ENCODE results near the gene MYOD1. TPM values are rescaled to one million over a fixed set of nuclear protein-coding genes. Genes with fewer than 3 reads are reported as not detected.

The MYOD1 gene
- total and polyA plus RNA-seq, 2 of the 4 experiments (the other 2 are of a cell fraction): not detected

GRCh38 chr11:17730137-17730536, 10.8 kb downstream of the MYOD1 start (continued):
- no peak for TF ChIP-seq ELK1 (IDR thresholded peaks at IDR 0.05; ENCODE audit: borderline replicate concordance, low read depth, low read length)

GRCh38 chr11:17730608-17731462, 11.5 kb downstream of the MYOD1 start:
- peak; percentile 66 for DNase-seq
- no peaks in the 10 kb centered on the region for H3K9me3 ChIP-seq (ENCODE audit: control insufficient read depth, insufficient read depth, low read length)
- no peaks in the 10 kb centered on the region for H3K36me3 ChIP-seq (ENCODE audit: control insufficient read depth, insufficient read depth, low read length)
- H2AFZ ChIP-seq (replicated peaks; ENCODE audit: low read length, poor library complexity): peak overlapping the region; percentile 49
- H3K23ac ChIP-seq (ENCODE audit: low read depth, low read length): no peak overlapping the region
- peak; percentile 77 for ATAC-seq (ENCODE audit: low read depth)
- no peak overlapping the region for H2BK120ac ChIP-seq (ENCODE audit: low read depth, low read length)
- intact Hi-C loops (cut with micrococcal nuclease): loop anchor here (1.0 to 10.0 kb wide), 7 partner anchors 91 to 594 kb away; partner anchors contain the start of genes GTF2H1, HPS5 and SAAL1
- H3K4me1 ChIP-seq (ENCODE audit: control insufficient read depth, insufficient read depth, low read length): no peaks in the 10 kb centered on the region
- CTCF ChIA-PET: interaction anchor here (0.5 to 8.0 kb wide), 28 partner anchors 8 to 293 kb away, joined by 3 to 158 read pairs (median 3); partner anchors contain the start of gene MYOD1
- H3K4me3 ChIP-seq (ENCODE audit: insufficient read depth, low read depth, low read length): no peak overlapping the region
- no peak overlapping the region for H4K91ac ChIP-seq (ENCODE audit: insufficient read depth, low read depth, low read length)
- H3K79me1 ChIP-seq (ENCODE audit: low read depth in 1 of 2, low read length in 2 of 2): no peaks in the 10 kb centered on the region
- H3K9ac ChIP-seq (ENCODE audit: low read depth, low read length): no peak overlapping the region
- H3K9me1 ChIP-seq (ENCODE audit: insufficient read depth, low read length): no peaks in the 10 kb centered on the region
- H3K27ac ChIP-seq (ENCODE audit: insufficient read depth, low read length): no peak overlapping the region
- no peak overlapping the region for H2BK15ac ChIP-seq (ENCODE audit: low read depth, low read length)
- peaks cover 32% of the 10 kb centered on the region for H3K27me3 ChIP-seq (ENCODE audit: control insufficient read depth, insufficient read depth, low read length)
- dilution Hi-C loops (cut with HindIII; ENCODE audit: low sequenced_read_pairs, unreplicated experiment): loop anchor here (25.0 kb wide), 1 partner anchor 256 kb away; no protein-coding TSS in a partner anchor
- 47% methylated on average over 3 of the region's 9 CpGs; no CpG with 5 or more reads in 1 of the 2 experiments for WGBS, 2 experiments (ENCODE audit: extremely low coverage in 2 of 2, insufficient read length in 1 of 2)
- H2AK9ac ChIP-seq (replicated peaks; ENCODE audit: low read depth, low read length, poor library complexity): peak overlapping the region; percentile 46
- H4K8ac ChIP-seq (ENCODE audit: low read depth in 2 of 2, low read length in 2 of 2): no peak overlapping the region
- H2BK5ac ChIP-seq (ENCODE audit: low read depth, low read length, poor library complexity, severe bottlenecking): no peak overlapping the region
- H2AK5ac ChIP-seq (ENCODE audit: low read depth, low read length): no peak overlapping the region
- no peak overlapping the region for H3K14ac ChIP-seq (replicated peaks; ENCODE audit: low read depth, low read length)
- no TSS peak for BruUV-seq (replicated peaks)
- H3K4me2 ChIP-seq (ENCODE audit: low read depth, low read length): no peak overlapping the region
- in situ Hi-C loops (cut with MboI; ENCODE audit: low sequenced_read_pairs): loop anchor here (5.0 kb wide), 1 partner anchor 246 kb away; no protein-coding TSS in a partner anchor
- no peak overlapping the region for H3K18ac ChIP-seq (ENCODE audit: low read depth, low read length)
- POLR2A ChIA-PET (ENCODE audit: unreplicated experiment): interaction anchor here (0.6 kb wide), 1 partner anchor 364 kb away, joined by 3 read pairs; no protein-coding TSS in a partner anchor
- H2BK20ac ChIP-seq (ENCODE audit: low read depth, low read length): no peak overlapping the region
- H3K56ac ChIP-seq (ENCODE audit: extremely low read depth, insufficient read depth, low read length): no peak overlapping the region
- H4K20me1 ChIP-seq (ENCODE audit: insufficient read depth, low read length): 0 out of 2 replicates have a peak, but pooled peaks cover 6% of the 10 kb centered on the region
- TF ChIP-seq RAD21 (IDR thresholded peaks at IDR 0.05; ENCODE audit: low read length) (peak; percentile 98), CTCF (conservative IDR thresholded peaks at IDR 0.05; ENCODE audit: low read depth, low read length) (peak; percentile 96), SMC3 (IDR thresholded peaks at IDR 0.05; ENCODE audit: low read depth, low read length) (peak; percentile 97), ELK1 (IDR thresholded peaks at IDR 0.05; ENCODE audit: borderline replicate concordance, low read depth, low read length) (no peak), POLR2A (IDR thresholded peaks at IDR 0.05; ENCODE audit: low read depth, low read length) (peak; percentile 46; the same call in 1 of the 2 replicates), MXI1 (IDR thresholded peaks at IDR 0.05; ENCODE audit: borderline replicate concordance, low read depth, low read length) (no peak)
- no peak overlapping the region for H4K5ac ChIP-seq (ENCODE audit: low read depth, low read length)
- no peak overlapping the region for H3K4ac ChIP-seq (ENCODE audit: low read depth, low read length)
